Astrocyte of the spinal cord (primary cell): ENCODE measurements around the gene ERICH2.

Experiments used
- DNase-seq: peaks from one replicate; pipeline ENCODE4 v3.0.0; 2011; ENCODE audit warnings: low read depth, low spot score
- H3K4me3 ChIP-seq: 2 replicates; pipeline ENCODE4 v1.5.1; 2011; ENCODE audit warnings: low read depth, mild to moderate bottlenecking, low read length, moderate library complexity
- CTCF ChIP-seq: IDR thresholded peaks from 2 replicates; pipeline ENCODE4 v1.5.1; 2012; ENCODE audit warnings: low read depth, mild to moderate bottlenecking, low read length, inconsistent platforms
- in situ Hi-C: cut with HindIII; loops from 2 replicates; pipeline ENCODE4 v1.10.0; 2017; ENCODE audit warnings: low sequenced_read_pairs

Gene ERICH2

GRCh38 chr2:170736628-170737027 is 33.5 kb upstream of the ERICH2 start:
- DNase-seq, result no peak
- no peak overlapping the region for H3K4me3 ChIP-seq
- in situ Hi-C loops, result no loop called here
- no peak for TF ChIP-seq CTCF

GRCh38 chr2:170737406-170737805 is 32.8 kb upstream of the ERICH2 start:
- in situ Hi-C loops, result no loop called here
- DNase-seq, result no peak
- no peak overlapping the region for H3K4me3 ChIP-seq
- TF ChIP-seq CTCF, result no peak

GRCh38 chr2:170737821-170738220 is 32.4 kb upstream of the ERICH2 start:
- no peak for TF ChIP-seq CTCF
- no peak overlapping the region for H3K4me3 ChIP-seq
- peak; percentile 33 for DNase-seq
- in situ Hi-C loops, result no loop called here

GRCh38 chr2:170739048-170739447 is 31.1 kb upstream of the ERICH2 start:
- in situ Hi-C loops, result no loop called here
- H3K4me3 ChIP-seq, result no peak overlapping the region
- TF ChIP-seq CTCF, result no peak
- peak; percentile 88 for DNase-seq

- H3K4me3 ChIP-seq, result no peak overlapping the region
- TF ChIP-seq CTCF, result no peak
- no peak for DNase-seq
- in situ Hi-C loops, result no loop called here
Measured at GRCh38 chr2:170739507-170740046, 30.6 kb upstream of the ERICH2 start.

- H3K4me3 ChIP-seq, result no peak overlapping the region
- in situ Hi-C loops, result no loop called here
- no peak for TF ChIP-seq CTCF
- DNase-seq, result no peak
Measured at GRCh38 chr2:170740660-170741059, 29.5 kb upstream of the ERICH2 start.

GRCh38 chr2:170742000-170742399 is 28.2 kb upstream of the ERICH2 start:
- no peak overlapping the region for H3K4me3 ChIP-seq
- no peak for TF ChIP-seq CTCF
- in situ Hi-C loops, result no loop called here
- DNase-seq, result no peak
